Activated T-helper 1 cell treated with anti-CD3 and anti-CD28 coated beads, Interleukin-2, amount 50 U/mL, for 16 hours (primary cell): Measurements from ENCODE around the gene SCARB1.

Source experiments
- DNase-seq, 2 donors: peaks; one replicate each; pipeline ENCODE4 v3.0.0-alpha.2; 2020; ENCODE audit warnings: low read depth in 1 of 2, low spot score in 1 of 2

SCARB1 gene

DNA sequence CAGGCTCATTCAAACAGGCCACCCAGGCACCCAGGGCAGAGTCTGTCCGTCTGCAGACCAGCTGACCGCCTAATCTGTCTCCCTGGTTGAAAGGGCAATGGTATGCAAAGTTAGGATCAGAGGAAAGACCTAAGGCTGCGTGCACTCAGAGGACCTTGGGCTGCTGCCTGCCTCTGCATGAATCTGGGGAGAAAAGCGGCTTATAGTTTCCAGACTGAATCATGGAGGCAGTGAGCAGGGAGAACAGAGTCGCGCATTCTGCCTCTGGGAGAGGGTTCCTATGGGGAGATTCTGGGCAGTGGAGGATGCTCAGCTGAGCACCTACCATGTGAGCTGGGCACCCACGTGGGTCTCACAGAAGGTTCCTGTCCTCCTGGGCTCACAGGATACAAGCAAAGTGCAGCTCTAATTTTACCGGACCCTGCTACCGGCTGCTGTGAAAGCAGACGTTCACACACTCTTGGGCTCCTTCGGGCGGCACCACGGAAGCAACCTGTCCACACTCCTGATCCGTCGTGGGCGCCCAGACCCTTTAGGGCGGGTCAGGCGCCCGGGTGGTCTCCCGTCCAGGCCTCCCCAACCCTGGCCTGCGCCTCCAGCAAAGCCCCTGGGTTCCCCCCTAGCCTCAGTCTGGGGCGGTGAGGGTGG is 772 bp downstream of the SCARB1 start:
- DNase-seq: no peak

DNA sequence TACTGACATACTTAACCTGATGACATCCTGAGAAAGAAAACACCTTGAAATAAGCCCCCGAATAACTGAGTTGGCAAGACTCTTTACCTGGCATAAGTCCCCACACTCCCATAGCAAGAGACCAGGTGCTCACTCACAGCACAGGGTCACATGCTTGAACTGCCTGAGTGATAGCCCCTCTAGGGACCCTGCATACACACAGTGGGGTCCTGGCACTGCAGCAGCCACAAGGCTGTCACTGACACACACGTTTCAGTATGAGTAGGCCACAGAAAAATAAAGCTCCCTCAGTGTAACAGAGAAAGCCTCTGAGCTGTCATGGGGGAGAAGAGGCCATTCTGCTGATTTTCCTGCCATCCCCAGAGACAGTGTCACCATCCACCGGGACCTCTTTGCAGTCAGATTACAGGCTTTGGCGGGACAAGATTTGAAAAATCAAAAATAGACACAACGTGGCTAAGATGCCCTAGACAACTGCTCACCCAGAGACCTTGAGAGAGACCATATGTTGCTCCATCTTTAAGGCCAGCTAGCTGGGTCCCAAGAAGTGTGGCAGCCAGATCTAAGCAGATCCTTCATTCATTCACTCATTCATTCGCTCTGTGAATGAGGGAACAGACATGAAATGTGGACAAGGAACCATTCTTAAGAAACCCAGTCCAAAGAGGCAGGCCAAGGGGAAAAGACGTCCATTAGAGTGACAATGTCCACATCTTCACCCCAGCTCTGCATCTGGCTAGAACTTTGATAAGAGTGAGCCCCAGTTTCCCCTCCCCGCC is 1.6 kb downstream of the SCARB1 start:
- DNase-seq: no peak

GRCh38 chr12:124861492-124861891 is 2.2 kb downstream of the SCARB1 start:
- no peak for DNase-seq

DNA sequence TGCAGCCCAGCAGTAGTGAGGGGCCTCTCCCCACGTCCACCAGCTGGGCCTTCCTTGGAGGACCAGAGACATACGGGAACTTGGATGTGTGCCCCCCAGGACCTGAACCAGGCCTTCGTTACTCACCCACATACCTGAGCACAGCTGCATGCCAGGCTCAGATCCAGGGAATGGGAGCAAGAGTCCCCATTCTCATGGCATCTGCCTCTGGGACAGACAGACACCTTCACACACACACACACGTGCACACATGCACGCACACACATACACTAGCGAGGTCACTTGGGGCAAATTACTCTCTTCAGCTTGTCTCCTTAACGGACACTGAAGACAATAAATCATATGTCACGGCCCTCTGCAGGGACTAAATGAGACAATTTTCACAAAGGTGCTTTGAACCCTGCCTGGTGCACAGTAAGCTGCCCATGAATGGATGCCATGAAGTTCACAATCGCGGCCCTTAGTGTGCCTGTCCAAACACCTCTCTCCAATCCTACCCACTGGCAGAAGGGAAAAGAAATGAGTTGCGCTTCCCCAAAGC is 5.7 kb downstream of the SCARB1 start:
- DNase-seq: no peak

DNA sequence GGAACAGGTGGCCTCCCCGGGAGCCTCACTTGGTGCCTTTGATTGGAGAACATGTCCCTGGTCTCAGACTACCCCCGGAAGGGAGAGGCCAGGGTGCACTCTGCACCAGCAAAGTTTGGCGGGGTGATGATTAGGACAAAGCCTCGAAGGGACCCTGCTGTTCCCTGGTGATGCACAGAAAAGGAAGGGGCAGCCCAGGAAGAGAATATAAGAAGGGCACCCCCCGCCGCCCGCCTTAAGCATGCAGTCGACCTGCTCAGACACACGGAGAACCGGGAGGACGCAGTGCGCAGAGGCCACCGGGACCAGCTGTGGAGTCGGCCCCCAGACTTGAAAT is 6.9 kb downstream of the SCARB1 start:
- no peak for DNase-seq

- no peak for DNase-seq
These were observed 7.4 kb downstream of the SCARB1 start for GRCh38 chr12:124856132-124856841.

GRCh38 chr12:124855275-124855957 is 8.2 kb downstream of the SCARB1 start:
- DNase-seq: no peak

GRCh38 chr12:124854637-124855184 is 9.0 kb downstream of the SCARB1 start:
- DNase-seq: no peak

DNA sequence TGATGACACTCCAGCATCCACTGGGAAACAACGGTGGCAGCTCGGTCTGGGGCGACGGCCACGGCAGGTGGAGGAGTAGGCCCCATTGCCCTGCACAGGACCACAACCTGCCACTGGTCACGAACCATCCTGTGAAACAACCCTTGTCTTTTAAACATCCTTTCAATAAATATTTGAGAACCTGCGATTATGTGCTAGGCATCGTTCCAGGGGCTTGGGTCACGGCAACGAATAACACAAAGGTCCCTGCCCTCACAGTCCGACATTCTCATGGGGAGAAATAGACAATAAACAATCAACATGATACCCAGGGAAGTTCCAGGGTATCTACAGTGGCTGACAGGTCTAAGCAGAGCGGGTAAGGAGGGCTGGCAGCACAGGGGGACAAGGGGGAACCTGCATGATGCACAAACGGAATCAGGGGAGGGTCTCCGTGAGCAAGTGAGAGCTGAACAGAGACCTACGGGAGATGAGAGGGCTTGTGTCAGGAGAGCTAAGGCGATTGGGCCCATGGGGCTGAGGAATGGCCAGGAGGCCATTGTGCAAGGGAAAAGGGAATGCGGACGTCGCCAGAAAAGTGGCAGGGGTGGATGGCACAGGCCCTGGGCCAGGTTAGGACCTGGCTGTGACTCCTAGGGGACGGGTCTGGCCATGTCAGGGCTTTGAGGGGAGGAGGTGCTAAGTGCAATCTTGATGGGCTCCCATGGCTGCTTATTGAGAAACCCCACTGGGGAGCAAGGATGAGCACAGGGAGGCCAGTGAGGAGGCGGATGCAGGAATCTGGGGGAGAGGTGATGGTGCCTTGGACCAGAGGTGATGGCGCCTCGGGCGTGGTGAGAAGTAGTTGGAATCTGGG is 9.7 kb downstream of the SCARB1 start:
- DNase-seq: no peak

- no peak for DNase-seq
These were observed 10.7 kb downstream of the SCARB1 start for GRCh38 chr12:124852911-124853427.

DNA sequence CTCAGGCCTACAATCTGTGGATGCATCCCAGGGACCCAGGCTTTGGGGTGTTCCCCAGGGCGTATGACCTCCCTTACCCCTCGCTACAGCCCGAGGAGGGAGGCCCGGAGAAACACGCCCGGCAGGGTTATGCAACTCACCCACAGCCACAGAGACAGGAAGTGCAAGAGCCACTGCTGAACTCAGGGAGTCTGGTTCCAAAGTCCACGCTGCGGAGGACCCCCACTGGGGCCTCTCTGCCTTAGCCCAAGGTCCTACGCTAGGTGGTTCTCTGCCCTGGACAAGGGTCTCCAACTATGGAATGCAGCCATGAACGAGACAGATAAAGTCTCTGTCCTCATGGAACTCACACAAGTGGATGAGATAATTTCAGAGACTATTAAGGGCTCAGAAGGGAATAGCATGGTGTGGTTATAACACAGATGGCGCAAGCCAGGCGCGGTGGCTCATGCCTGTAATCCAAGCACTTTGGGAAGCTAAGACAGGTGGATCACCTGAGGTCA is 11.3 kb downstream of the SCARB1 start:
- no peak for DNase-seq

- DNase-seq: no peak
These were observed 12.3 kb downstream of the SCARB1 start for GRCh38 chr12:124851342-124851741.

DNA sequence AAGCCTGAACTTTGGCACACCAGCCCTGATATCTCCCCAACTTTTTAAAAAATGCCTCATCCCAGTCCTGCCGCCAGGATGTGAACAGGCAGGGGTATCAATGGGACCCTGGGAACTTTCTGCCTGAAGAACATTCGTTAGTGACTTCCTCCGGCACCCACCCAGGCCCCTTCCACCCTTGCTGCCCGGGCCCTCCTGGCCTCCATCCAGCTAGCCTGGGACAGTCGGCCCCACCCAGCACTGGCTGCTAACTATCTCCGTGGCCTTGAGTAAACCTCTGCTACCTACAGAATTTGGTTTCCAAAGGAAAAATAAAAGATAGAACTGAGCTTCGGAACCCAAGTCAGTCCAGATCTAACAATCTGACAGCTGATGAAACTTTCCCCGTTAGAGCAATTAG is 14.3 kb downstream of the SCARB1 start:
- no peak for DNase-seq

- no peak for DNase-seq
These were observed 14.9 kb downstream of the SCARB1 start for GRCh38 chr12:124848621-124849380.

GRCh38 chr12:124847113-124848074 is 16.3 kb downstream of the SCARB1 start:
- DNase-seq: no peak

- no peak for DNase-seq
These were observed 19.0 kb downstream of the SCARB1 start for GRCh38 chr12:124844411-124845397.
